GM19372 (cell line): Measurements from ENCODE around the gene NRG3.

Experiments
- ATAC-seq: cut with Tn5 transposase; IDR thresholded peaks from one replicate; pipeline ENCODE4 v1.9.1; 2021; ENCODE audit warnings: mild to moderate bottlenecking, low read depth, moderate library complexity; ENCODE audit not compliant: unreplicated experiment

Gene NRG3

GRCh38 chr10:82194419-82194818 is 319.4 kb downstream of the NRG3 start:
- ATAC-seq = no peak

DNA sequence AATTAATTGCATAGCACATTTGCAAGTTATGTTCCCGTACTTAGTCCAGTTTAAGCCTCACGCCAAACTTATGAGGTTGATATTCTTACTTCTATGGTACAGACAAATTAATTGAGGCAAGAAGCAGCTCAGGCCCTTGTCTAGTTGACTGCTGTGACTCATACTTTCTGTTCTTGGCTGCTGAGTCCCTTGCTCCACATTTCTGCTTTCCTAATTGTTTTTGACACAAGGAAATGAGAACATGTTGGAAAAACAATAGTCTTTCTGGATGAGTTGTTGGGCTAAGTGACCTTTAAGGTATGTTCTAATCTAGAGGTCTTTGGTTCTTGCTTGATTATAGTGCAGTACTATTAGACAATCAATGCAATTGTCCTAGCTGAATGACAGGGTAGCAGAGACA is 331.8 kb downstream of the NRG3 start:
- ATAC-seq = no peak

GRCh38 chr10:82208726-82209125 is 333.7 kb downstream of the NRG3 start:
- no peak for ATAC-seq

GRCh38 chr10:82210331-82210730 is 335.3 kb downstream of the NRG3 start:
- no peak for ATAC-seq

- no peak for ATAC-seq
These were observed 336.4 kb downstream of the NRG3 start for GRCh38 chr10:82211346-82211745.

- no peak for ATAC-seq
These were observed 337.8 kb downstream of the NRG3 start for GRCh38 chr10:82212753-82213152.

GRCh38 chr10:82213784-82214183 is 338.8 kb downstream of the NRG3 start:
- ATAC-seq = no peak

DNA sequence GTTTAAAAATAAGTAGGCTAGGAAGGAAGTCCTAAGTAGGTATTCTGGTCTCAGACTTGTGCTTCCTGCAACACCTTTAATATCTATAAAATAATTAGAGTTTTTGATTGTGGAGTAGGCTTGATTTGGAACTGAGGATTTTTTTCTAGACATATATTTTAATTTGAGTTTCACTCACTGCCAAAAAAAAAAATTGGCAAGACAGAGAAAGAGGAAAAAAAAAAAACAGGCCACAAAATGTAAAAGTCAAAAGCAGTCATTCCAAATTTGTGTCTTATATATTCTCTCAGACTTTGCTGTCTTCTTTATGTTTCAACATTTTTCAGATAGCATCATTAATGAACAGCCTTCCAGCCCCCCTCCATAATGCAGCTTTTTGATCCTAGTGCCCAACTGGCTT is 346.1 kb downstream of the NRG3 start:
- ATAC-seq = no peak

GRCh38 chr10:82221601-82222149 is 346.7 kb downstream of the NRG3 start:
- ATAC-seq = no peak

GRCh38 chr10:82228701-82229100 is 353.7 kb downstream of the NRG3 start:
- no peak for ATAC-seq

GRCh38 chr10:82234173-82234572 is 359.2 kb downstream of the NRG3 start:
- ATAC-seq = no peak

- ATAC-seq = no peak
These were observed 361.2 kb downstream of the NRG3 start for GRCh38 chr10:82236084-82236731.

DNA sequence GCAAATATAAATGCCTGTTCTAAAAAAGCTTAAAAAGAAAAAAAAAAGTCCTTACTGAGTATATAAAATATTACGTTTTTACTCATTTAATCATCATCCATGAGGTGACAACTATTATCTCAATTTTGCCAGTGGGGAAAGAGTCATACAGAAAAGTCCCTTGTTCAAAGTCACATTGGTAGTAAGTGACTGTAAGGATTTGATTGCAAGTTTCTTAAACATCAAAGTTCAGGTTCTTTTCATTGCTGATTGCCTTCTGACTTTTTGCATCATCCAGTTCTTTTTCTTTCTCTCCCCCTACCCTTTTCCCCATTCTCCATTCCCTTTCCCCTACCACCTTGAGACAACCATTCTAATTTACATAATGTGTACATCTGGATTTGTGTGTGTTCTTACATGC is 363.3 kb downstream of the NRG3 start:
- ATAC-seq = no peak

DNA sequence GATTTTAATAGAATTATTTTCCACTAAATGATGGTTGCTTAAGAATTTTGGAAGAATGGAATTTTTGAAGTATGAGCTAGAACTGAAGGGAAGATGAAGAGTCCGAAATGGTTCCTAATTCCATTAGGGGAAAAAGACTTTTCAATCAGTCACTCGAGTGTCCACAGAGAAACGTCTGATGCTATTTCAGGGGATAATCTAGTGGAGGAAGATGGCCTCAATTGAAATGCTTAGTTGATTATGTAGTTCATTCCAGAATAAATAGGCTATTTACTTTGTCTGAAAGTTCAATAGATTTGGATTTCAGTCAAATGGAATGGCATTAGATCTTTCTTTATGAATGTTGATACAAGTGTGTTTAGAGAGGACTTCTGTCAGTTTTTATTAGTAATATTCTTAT is 365.4 kb downstream of the NRG3 start:
- no peak for ATAC-seq

- ATAC-seq = no peak
These were observed 367.8 kb downstream of the NRG3 start for GRCh38 chr10:82242778-82243177.

GRCh38 chr10:82245157-82245556 is 370.2 kb downstream of the NRG3 start:
- ATAC-seq = no peak

- ATAC-seq = no peak
These were observed 371.0 kb downstream of the NRG3 start for GRCh38 chr10:82245906-82246560.

DNA sequence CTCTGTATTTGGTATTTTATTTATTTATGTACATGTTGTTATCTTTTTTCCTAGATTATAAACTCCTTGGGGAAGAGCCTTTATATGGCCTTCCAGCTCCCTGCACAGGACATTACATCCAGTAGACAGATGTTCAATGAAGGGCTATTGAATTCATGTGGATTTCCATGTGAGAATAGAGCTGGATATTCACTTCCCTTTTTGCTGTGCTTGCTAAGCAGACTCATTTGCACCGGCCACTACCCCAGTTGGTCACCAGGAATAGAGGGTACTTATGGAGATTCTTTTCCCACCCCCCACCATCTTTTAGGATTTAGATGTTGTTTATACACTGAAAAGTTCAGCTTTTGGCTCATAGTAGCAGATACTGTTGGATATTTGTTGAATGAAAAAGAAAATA is 374.1 kb downstream of the NRG3 start:
- no peak for ATAC-seq

DNA sequence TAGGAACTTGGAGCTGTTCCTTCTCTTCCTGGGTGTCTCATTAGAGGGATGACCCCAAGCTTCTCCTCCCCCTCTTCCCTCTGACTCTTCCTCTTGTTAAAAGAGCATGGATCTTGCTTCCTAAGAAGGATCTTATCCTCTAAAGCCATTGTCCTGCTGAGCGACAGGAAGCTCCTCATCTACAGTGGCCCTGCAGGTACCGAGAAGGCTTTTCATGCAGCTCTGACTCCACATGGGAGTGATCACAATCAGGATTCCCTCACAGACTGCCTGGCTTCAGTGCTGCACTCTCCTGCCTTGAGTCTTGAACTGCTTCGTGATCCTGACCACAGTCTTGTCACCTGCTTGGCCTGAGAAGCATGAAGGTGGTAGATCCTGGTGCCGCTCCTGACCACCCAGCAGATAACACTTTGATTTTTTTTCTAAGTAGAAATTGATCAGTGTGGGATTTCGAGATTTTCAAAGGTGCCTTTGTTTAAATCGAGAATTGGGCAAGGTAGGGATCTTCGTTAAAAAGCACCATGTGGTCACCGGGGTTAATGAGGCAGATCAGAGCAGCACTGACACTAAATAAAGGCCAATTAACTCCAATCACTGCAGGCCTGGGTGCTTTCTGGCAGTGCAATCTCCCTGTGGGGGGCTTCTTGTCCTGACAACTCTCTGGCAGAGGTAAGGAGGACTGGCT is 376.4 kb downstream of the NRG3 start:
- no peak for ATAC-seq

GRCh38 chr10:82252081-82252480 is 377.1 kb downstream of the NRG3 start:
- ATAC-seq = no peak

GRCh38 chr10:82254237-82254636 is 379.2 kb downstream of the NRG3 start:
- ATAC-seq = no peak

DNA sequence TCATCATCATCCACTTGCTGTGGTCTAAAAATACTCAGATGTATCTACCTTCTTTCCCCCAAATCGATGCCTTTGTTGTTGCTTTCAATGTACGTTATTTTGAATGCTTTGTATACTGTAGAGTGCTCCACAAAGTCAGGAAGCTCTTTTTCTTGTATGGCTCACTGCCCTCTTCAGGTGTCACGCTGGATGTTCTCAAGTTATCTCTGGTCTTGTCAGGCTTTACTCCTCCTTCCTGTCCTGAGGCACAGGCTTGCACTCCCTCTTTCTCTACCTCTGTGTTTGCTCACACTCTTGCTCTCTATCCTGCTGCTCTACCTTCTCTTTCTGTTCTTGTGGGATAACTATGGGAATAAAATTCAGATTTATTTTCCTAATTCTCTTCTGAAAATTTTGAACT is 381.3 kb downstream of the NRG3 start:
- ATAC-seq = no peak
